Right kidney (tissue), 1 donor: ENCODE data around the gene NBAS.
"Not testable (repeated sequence)": the region's sequence is repeated elsewhere in the genome, so short reads cannot be mapped to it uniquely, and the experiment has no call there.

Experiments
- DNase-seq: peaks from one replicate; pipeline ENCODE4 v3.0.0-alpha.2; 2016

NBAS gene

GRCh38 chr2:15363734-15364133, 197.4 kb downstream of the NBAS start:
- no peak for DNase-seq

DNA sequence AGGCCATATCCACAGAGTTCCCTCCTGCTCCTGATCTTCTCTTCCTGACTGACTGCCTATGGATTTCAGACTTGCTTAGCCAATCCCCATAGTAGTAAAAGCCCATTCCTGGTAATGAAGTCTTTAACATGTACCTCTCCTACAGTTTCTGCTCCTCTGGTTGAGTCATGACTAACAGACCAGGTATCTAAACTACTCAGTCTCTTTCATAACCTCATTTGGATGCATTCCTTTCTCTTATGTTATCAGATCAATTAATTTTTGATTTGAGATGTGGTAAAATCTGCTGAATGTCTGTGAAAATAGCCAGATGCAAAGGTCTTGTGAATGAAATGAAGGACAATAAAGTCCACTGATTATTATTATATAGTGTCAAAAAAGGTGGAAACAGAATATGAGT, 198.0 kb downstream of the NBAS start:
- no peak for DNase-seq

DNA sequence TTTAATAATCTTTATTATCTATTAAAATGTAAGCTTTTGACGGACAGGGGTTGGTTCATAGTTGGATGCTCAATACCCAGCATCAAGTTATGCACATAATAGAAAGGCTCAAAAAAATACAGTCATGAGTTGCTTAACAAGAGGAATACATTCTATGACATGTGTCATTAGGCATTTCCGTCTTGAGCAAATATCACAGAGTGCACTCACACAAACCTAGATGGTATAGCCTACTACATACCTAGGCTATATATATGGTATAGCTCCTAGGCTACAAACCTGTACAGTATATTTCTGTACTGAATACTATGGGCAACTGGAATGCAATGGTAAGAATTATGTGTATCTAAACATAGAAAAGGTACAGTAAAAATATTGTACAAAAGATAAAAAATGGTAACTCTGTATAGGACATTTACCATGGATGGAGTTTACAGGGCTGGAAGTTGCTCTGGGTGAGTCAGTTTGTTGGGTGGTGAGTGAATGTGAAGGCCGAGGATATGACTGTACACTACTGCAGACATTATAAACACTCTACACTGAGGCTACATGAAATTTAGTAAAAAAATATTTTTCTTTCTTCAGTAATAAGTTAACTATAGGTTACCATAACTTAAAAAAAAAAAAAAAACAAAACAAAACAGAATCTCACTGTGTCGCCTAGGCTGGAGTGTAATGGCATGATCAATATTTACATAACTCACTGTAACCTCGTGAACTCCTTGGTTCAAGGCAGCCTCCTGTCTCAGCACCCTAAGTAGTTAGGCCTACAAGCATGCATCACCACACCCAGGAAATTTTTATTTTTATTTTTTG, 201.2 kb downstream of the NBAS start:
- no peak for DNase-seq

- DNase-seq = no peak
Measured at GRCh38 chr2:15357922-15358321, 203.2 kb downstream of the NBAS start.

DNA sequence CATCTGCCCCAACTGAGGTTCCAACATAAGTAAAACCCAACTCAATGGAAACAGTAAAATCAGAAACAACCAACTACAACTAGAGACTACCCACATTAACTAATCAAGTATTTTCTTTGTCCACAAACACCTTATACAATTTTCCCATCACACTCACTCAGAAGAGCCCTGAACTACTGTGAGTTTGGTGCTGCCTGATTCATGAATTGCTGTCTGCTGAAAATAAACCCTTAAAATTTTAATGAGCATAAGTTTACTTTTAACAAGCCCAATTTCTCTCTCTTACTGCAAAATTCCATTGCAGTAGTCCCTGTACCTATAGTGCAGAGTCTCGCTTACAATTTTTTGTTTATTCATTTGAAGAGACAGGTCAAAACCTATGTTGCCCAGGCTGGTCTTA, 203.9 kb downstream of the NBAS start:
- no peak for DNase-seq

GRCh38 chr2:15355386-15355785, 205.7 kb downstream of the NBAS start:
- no peak for DNase-seq

DNA sequence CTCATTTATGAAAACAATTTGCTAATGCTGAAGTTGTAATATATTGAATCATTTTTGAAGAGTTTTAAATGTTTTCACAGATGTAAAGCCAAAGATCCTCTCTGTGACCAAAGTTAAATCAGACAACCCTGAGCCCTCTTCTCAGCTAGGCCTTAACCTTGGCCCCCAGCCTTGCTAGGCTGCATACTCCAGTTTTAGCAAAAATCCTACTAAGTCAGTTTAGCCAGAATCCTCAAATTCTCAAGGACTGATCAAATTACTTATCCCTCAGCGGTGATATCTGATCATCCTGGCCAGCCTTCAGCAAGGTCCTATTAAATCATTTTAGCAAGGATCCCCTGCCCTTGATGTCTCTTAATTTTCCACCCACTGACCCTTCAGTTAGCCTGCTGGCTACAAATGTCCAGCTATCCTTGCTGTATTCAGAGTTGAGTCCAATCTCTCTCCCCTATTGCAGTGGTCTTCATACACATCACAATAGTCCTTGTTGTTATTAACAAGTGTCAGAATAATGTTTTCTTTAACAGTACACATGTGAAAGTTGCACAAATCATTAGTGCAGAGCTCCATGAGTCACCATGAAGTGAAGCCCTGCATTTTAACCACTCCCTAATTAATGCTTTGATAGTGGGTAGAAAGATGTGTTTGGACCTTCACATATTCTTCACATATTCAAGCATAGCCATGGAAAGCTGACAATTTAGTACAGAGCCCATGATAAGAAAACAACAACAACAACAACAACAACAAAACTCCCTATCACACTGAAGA, 206.4 kb downstream of the NBAS start:
- DNase-seq = no peak

DNA sequence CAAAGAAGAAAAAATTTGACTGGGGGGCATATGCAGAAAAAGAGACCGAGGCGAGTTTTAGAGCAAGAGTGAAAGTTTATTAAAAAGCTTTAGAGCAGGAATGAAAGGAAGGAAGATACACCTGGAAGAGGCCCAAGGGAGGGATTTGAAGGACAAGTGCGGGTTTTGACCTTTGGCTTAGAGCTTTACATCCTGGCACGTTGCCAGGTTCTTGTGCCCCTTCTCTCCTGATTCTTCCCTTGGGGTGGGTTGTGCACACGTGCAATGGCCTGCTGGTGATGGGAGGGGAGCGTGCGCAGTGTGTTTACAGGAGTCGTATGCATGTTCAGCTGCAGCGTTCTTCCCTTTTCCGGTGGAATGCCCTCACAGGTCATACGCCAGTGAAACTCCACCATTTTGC, 208.8 kb downstream of the NBAS start:
- no peak for DNase-seq

DNA sequence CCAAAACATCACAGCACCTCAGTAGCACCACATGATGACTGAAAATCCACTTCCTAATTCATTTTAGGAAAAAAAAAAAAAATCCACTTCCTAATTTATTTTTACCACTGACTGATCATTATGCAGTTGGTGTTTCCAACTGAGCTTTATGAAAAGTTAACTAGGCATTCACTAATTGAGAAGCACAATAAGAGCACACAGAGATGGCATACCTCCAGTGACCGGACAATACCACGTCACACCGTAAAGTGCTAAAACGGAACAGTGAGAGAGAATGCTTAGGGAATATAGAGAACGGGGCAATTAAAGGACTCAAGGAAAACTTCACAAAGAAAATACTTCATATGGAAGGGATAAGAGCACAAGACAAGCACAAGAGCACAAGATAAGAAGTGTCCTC, 212.5 kb downstream of the NBAS start:
- DNase-seq = no peak

DNA sequence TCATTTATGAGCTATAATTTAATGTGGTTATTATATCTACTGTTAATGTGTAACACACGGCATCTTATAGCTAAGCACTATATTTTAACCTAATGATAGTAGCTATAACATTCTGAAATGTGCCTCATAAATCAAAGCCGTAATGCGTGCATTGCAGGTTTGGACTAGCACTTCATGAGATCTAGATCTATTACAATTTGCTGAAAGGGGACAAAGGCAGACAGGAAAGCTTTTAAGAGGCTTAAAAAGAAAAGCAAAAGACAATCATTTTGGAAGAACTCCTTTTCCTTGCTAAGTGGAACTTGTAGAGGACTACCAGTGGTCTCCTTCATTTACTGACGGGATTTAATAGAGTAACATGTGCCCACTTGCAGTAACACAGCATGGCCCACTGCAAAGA, 213.1 kb downstream of the NBAS start:
- no peak for DNase-seq

GRCh38 chr2:15346624-15347023, 214.5 kb downstream of the NBAS start:
- DNase-seq = no peak

GRCh38 chr2:15337996-15338666, 223.0 kb downstream of the NBAS start:
- DNase-seq = no peak

DNA sequence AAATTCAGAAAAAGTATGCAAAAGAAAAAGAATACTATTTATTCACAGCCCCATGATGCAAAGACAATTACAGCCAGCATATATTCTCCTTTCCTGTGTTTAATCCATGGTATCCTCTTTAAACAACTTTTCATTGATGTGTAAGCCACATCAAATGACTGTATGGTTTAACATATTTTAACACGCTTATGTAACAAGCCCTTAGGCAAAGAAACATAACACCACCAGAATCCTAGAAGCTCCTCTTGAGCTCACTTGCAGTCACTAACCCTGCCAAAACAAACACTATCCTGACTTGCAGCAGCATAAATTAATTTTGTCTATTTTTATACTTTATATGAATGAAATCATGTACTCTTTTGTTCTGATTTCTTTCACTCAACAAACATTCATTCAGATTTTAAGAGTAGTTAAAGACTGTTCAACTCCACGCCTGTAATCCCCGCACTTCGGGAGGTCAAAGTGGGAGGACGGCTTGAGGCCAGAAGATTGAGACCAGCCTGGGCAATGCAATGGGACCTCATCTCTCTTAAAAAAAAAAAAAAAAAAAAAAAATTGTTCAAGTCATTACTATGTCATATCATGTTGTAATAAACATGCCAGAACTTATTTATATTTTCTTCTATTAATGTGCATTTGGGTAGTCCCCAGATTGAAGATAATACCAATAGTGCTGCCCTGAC, 226.3 kb downstream of the NBAS start:
- DNase-seq = no peak

DNA sequence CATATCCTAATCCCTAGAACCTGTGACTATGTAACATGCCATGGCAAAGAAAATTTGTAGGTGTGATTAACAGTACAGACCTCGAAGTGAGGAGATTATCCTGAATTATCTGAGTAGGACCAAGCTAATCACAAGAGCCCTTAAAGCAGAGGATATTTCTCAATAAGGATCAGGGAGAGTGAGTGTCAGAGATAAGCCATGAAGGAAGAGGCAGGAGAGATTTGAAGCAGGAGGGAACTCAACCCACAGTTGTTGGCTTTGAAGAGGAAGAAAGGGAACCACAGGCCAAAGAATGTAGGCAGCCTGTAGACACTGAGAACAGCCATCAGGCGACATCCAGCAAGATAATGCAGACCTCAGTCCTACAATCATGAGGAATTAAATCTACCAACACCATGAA, 229.3 kb downstream of the NBAS start:
- DNase-seq = no peak

DNA sequence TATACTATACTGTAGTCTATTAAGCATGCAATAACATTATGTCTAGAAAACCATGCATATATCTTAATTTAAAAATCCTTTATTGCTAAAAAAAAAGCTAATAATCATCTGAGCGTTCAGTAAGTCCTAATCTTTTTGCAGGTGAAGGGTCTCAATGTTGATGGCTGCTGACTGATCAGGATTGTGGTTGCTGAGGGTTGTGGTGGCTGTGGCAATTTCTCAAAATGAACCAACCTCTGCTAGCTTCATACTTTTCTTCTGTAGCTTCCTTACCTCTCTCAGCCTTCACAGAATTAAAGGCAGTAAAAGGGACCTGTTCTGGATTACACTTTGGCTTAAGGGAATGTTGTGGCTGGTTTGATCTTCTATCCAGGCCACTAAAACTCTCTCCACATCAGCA, 235.8 kb downstream of the NBAS start:
- DNase-seq = no peak

GRCh38 chr2:15323227-15323626, 237.9 kb downstream of the NBAS start:
- no peak for DNase-seq

- DNase-seq = not testable (repeated sequence)
Measured at GRCh38 chr2:15321481-15321880, 239.7 kb downstream of the NBAS start.

- DNase-seq = no peak
Measured at GRCh38 chr2:15316370-15316814, 244.7 kb downstream of the NBAS start.

DNA sequence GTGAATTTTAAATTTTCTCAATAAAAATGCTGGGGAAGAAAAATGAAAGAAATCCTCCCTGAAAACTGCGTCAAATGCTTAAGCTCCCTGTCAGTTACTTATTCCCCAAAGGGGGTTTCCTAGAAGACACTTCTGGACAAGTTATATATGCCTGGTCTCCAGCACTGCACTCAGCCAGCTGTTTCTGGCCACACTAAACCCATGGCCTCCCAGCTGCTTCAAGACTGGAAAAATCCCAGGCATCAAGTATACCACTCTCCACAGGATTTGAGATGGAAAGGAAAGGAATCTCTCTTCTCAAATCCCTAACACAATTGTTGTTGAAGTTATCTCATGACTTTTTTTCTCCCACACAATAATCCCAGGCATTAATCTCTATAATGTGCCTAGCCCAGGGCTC, 245.7 kb downstream of the NBAS start:
- DNase-seq = no peak

DNA sequence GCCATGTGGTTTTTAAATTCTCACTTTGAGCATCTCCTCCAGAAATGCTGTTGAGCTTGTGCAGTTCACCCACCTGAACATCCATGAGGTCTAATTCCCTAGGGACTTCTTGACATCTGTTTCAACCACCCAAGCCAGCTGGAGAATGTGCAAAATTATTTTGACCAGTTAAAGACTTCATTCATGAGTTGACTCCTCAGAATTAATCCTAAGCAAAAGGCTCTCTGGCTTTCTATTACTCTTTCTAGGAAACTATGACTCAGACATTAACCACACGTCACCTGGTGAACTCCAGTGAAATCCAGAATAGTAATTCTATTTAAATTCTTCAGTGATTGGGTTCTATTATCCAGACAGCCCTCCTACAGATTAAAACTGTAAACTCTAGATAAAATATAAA, 247.5 kb downstream of the NBAS start:
- no peak for DNase-seq

- no peak for DNase-seq
Measured at GRCh38 chr2:15311926-15312325, 249.2 kb downstream of the NBAS start.

DNA sequence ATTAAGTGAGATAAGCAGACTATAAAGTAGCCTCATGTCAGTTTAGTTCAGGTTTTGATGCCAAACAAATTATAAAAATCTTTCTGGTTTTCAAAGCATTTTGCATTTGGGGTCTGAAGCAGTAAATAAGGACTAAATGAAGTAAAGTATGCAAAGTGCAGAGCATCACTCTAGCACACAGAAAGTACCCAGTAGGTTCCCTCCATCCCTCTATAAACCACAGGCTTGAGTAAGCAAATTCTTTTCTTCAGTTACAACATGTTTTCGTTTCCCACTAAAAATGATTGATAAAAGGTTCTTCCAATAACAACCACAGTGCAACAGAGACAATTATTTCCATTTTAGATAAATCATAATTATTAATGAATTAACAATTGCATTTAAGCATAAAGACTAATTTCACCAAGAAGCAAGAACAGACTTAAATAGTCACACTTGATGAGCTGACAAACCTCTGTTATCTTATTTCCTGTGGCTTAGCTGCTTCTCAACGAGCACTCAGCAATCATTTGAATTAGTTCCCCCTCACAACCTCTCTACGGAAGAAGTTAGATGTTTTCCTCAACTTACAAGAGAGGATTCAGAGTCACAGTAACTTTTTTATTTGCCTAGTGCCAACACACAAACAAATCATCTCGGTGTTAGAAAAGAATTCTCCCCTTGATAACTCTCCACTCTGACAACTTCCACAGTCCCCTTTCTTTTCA, 249.8 kb downstream of the NBAS start:
- no peak for DNase-seq
